Caco-2 (cell line): ENCODE data around the gene CCDC160. TPM values are rescaled to one million over a fixed set of nuclear protein-coding genes. Genes with fewer than 3 reads are reported as not detected.

Experiments
- BruUV-seq: library from RNA; stranded (reverse); fragments of 400-500 nt; replicated peaks from 2 replicates; lab custom pipeline; 2021; lab: Mats Ljungman, UMichigan
- CTCF ChIA-PET: fragments of 300-600 bp; sonication (Branson Sonifier 250); formaldehyde crosslinking; loops from one replicate; lab custom pipeline; 2022; ENCODE audit warnings: antibody characterized with exemption; lab: Charles Lee
- POLR2A ChIA-PET: fragments of 300-600 bp; sonication (Branson Sonifier 250); formaldehyde crosslinking; loops from one replicate; lab custom pipeline; 2022; ENCODE audit warnings: antibody characterized with exemption; lab: Charles Lee
- DNase-seq, 2 experiments: peaks; one replicate each; pipeline versions ENCODE4 v3.0.0 to v3.0.0-alpha.2; 2020 to 2022
- H3K27me3 ChIP-seq: replicated peaks from 2 replicates; pipeline ENCODE4 v1.6.0; 2011; ENCODE audit warnings: low read length; ENCODE audit not compliant: control insufficient read depth, insufficient read depth
- H3K36me3 ChIP-seq: 2 replicates; pipeline ENCODE4 v1.5.1; 2011; ENCODE audit warnings: low read length; ENCODE audit not compliant: control insufficient read depth, insufficient read depth
- H3K4me1 ChIP-seq: fragments of 250-450 bp; sonication (Bioruptor Pico); 2 replicates; pipeline ENCODE4 v1.5.1; 2020; ENCODE audit warnings: mild to moderate bottlenecking
- H3K4me3 ChIP-seq: 2 replicates; pipeline ENCODE4 v1.5.1; 2011; ENCODE audit warnings: low read depth, mild to moderate bottlenecking, control low read depth, low read length
- H3K9me3 ChIP-seq: fragments of 250-450 bp; sonication (Bioruptor Pico); 2 replicates; pipeline ENCODE4 v1.5.1; 2020; ENCODE audit warnings: mild to moderate bottlenecking, moderate library complexity
- H3K27ac Mint-ChIP-seq: one replicate; pipeline ENCODE4 v1.8.0; 2022; ENCODE audit warnings: mixed read lengths; ENCODE audit not compliant: unreplicated experiment
- H3K27me3 Mint-ChIP-seq: one replicate; pipeline ENCODE4 v1.8.0; 2022; ENCODE audit warnings: mixed read lengths; ENCODE audit not compliant: insufficient read depth, unreplicated experiment
- H3K36me3 Mint-ChIP-seq: one replicate; pipeline ENCODE4 v1.8.0; 2022; ENCODE audit warnings: mild to moderate bottlenecking, mixed read lengths; ENCODE audit not compliant: insufficient read depth, unreplicated experiment
- H3K4me1 Mint-ChIP-seq: one replicate; pipeline ENCODE4 v1.8.0; 2022; ENCODE audit warnings: low read depth, mixed read lengths; ENCODE audit not compliant: unreplicated experiment
- H3K4me3 Mint-ChIP-seq: one replicate; pipeline ENCODE4 v1.8.0; 2022; ENCODE audit warnings: mild to moderate bottlenecking, moderate library complexity, mixed read lengths; ENCODE audit not compliant: unreplicated experiment
- H3K9me3 Mint-ChIP-seq: one replicate; pipeline ENCODE4 v1.8.0; 2022; ENCODE audit warnings: mixed read lengths; ENCODE audit not compliant: unreplicated experiment
- intact Hi-C: fragments of 100-400 bp; cut with micrococcal nuclease; formaldehyde crosslinking; loops from one replicate; pipeline ENCODE4 v1.10.0; 2022; ENCODE audit not compliant: unreplicated experiment
- total RNA-seq: library from RNA; stranded (reverse); gene quantifications from 2 replicates; pipeline ENCODE4 v1.2.3, GENCODE V29; 2022
- TF ChIP-seq, protein P1 (sequence below), 2 experiments: fragments of 200-600 bp in 1 of 2; IDR thresholded peaks; 1 replicate in 1 of 2; 2 replicates in 1 of 2; pipeline versions ENCODE4 v1.5.1 to v1.8.0; 2011 to 2022; ENCODE audit warnings: antibody characterized with exemption in 1 of 2, control low read depth in 1 of 2, inconsistent platforms in 1 of 2, low read depth in 1 of 2, low read length in 1 of 2, mild to moderate bottlenecking in 1 of 2, moderate library complexity in 1 of 2; ENCODE audit not compliant: insufficient read depth in 1 of 2, severe bottlenecking in 1 of 2, unreplicated experiment in 1 of 2

Gene CCDC160
- total RNA-seq, 1 experiment from 2014 or later = 0.16 TPM

DNA sequence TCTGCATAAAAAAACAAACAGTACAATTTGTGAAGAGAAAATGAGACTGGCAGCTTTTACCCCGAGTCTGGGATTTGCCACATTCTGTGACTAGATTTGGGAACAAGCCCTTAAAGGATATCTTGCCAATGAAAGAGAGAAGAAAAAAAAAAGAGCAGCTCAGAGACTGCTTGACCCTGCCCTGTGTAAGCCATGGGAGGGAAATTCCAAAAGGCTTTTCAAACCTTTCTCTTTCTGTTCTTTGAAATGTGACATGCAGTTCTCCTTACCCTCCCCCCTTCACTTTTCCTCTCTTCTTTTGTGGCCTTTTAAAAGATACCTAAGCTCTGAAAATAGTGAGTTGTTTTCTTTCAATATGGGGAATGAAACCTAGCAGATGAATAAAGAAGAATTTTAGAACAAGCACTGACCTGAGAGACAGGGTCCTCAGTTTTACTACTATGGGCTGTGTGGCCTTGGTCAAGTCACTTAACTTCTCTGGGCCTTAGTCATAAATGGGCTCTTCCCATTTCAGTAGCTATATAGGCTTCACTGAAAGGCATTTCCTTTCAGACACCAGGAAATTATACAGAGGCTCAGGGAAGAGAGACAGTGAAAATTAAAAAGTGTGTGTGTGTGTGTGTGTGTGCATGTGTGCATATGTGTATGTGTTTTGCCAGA is 5.1 kb downstream of the CCDC160 start:
- H3K4me1 ChIP-seq = no peaks in the 10 kb centered on the region
- no peak for DNase-seq
- Mint-ChIP-seq H3K4me3 (no peak overlapping the region), H3K27ac (no peak overlapping the region), H3K27me3 (no peaks in the 10 kb centered on the region), H3K9me3 (no peaks in the 10 kb centered on the region), H3K36me3 (no peaks in the 10 kb centered on the region), H3K4me1 (no peaks in the 10 kb centered on the region)
- CTCF ChIA-PET = no interaction called here
- intact Hi-C loops = no loop called here
- H3K36me3 ChIP-seq = no peaks in the 10 kb centered on the region
- no peaks in the 10 kb centered on the region for H3K27me3 ChIP-seq
- TF ChIP-seq, protein P1, sequence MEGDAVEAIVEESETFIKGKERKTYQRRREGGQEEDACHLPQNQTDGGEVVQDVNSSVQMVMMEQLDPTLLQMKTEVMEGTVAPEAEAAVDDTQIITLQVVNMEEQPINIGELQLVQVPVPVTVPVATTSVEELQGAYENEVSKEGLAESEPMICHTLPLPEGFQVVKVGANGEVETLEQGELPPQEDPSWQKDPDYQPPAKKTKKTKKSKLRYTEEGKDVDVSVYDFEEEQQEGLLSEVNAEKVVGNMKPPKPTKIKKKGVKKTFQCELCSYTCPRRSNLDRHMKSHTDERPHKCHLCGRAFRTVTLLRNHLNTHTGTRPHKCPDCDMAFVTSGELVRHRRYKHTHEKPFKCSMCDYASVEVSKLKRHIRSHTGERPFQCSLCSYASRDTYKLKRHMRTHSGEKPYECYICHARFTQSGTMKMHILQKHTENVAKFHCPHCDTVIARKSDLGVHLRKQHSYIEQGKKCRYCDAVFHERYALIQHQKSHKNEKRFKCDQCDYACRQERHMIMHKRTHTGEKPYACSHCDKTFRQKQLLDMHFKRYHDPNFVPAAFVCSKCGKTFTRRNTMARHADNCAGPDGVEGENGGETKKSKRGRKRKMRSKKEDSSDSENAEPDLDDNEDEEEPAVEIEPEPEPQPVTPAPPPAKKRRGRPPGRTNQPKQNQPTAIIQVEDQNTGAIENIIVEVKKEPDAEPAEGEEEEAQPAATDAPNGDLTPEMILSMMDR (IDR thresholded peaks at IDR 0.05; ENCODE audit: insufficient read depth in 1 of 2, low read depth in 1 of 2, low read length in 1 of 2, severe bottlenecking in 1 of 2, unreplicated experiment in 1 of 2) = no peak
- no TSS peak for BruUV-seq
- H3K9me3 ChIP-seq = no peaks in the 10 kb centered on the region
- no peak overlapping the region for H3K4me3 ChIP-seq
- POLR2A ChIA-PET = no interaction called here

DNA sequence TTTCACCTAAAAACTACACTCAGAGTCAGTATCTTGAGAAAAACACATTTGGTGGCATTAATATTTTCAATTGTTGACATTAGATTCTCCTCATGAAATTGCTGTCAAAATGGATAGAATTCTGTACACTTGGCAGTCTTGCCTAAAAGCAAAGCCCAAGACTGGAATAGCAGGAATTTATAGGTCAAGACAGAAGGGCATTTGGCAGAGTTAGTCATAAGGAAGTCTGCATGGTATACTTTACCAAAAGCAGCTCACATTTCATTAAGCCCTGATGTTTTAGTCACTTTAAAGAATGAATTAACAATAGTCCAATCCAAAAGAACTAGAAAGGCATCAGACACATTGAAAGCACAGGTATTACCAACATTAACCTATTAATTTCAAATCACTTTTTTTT is 7.1 kb downstream of the CCDC160 start:
- Histone ChIP-seq H3K4me1 (no peaks in the 10 kb centered on the region), H3K4me3 (no peak overlapping the region), H3K27me3 (no peaks in the 10 kb centered on the region), H3K36me3 (no peaks in the 10 kb centered on the region), H3K9me3 (no peaks in the 10 kb centered on the region)
- POLR2A ChIA-PET = no interaction called here
- no peaks in the 10 kb centered on the region for H3K9me3 Mint-ChIP-seq
- no peaks in the 10 kb centered on the region for H3K36me3 Mint-ChIP-seq
- H3K4me3 Mint-ChIP-seq = no peak overlapping the region
- no peaks in the 10 kb centered on the region for H3K27me3 Mint-ChIP-seq
- no peaks in the 10 kb centered on the region for H3K4me1 Mint-ChIP-seq
- TF ChIP-seq, protein P1 (IDR thresholded peaks at IDR 0.05; ENCODE audit: insufficient read depth in 1 of 2, low read depth in 1 of 2, low read length in 1 of 2, severe bottlenecking in 1 of 2, unreplicated experiment in 1 of 2) = no peak
- H3K27ac Mint-ChIP-seq = no peak overlapping the region
- no TSS peak for BruUV-seq
- CTCF ChIA-PET = no interaction called here
- intact Hi-C loops = no loop called here
- DNase-seq = no peak

DNA sequence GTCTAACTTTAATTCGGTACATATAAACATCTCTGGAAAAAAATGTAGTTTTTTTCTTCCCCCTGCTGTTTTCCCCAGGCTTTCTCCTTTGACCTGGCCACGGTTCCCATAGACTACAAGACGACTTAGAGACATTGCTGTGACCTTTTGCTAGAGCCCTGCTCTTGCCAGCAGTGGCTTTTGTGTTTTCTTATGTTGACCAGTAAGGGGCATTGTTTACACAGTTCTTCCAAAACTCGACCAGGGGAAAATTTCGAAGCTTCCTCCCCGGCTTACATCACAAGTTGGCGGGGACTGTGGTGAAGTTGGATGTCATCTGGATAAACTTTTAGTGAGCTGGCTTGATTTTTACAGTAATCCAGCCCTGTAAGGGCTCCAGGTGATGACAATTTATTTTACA is 9.3 kb downstream of the CCDC160 start:
- CTCF ChIA-PET = no interaction called here
- Mint-ChIP-seq H3K4me1 (no peaks in the 10 kb centered on the region), H3K27ac (no peak overlapping the region)

More for the DNA sequence above, 9.3 kb downstream of the CCDC160 start:
- Mint-ChIP-seq H3K9me3 (no peaks in the 10 kb centered on the region), H3K27me3 (no peaks in the 10 kb centered on the region), H3K4me3 (no peak overlapping the region), H3K36me3 (no peaks in the 10 kb centered on the region)
- no peaks in the 10 kb centered on the region for H3K4me1 ChIP-seq
- intact Hi-C loops = no loop called here
- TF ChIP-seq, protein P1 (IDR thresholded peaks at IDR 0.05; ENCODE audit: insufficient read depth in 1 of 2, low read depth in 1 of 2, low read length in 1 of 2, severe bottlenecking in 1 of 2, unreplicated experiment in 1 of 2) = no peak
- H3K36me3 ChIP-seq = no peaks in the 10 kb centered on the region
- DNase-seq = no peak
- no peaks in the 10 kb centered on the region for H3K27me3 ChIP-seq
- H3K4me3 ChIP-seq = no peak overlapping the region
- BruUV-seq = no TSS peak
- no peaks in the 10 kb centered on the region for H3K9me3 ChIP-seq
- POLR2A ChIA-PET = no interaction called here
